Psoas muscle (tissue), 8 donors: Measurements from ENCODE around the gene COPS4. TPM values are rescaled to one million over a fixed set of nuclear protein-coding genes. Genes with fewer than 3 reads are reported as not detected.
"Not testable (repeated sequence)": the region's sequence is repeated elsewhere in the genome, so short reads cannot be mapped to it uniquely, and the experiment has no call there.

Experiments used
- ATAC-seq, 4 donors: fragments of 200-7000 bp; cut with Tn5 transposase; one replicate each; pipeline ENCODE4 v1.9.1; 2020; ENCODE audit warnings: moderate library complexity in 3 of 4, mild to moderate bottlenecking in 2 of 4
- DNase-seq, 2 donors: peaks; one replicate each; pipeline ENCODE4 v3.0.0-alpha.2; 2020
- H3K27ac ChIP-seq: fragments of 200-600 bp; one replicate; pipeline ENCODE4 v1.8.0; 2022
- H3K27me3 ChIP-seq, 3 donors: fragments of 200-600 bp in 1 of 3; one replicate each; pipeline versions ENCODE4 v1.6.1 to v1.8.0; 2013 to 2022; ENCODE audit warnings: low read length in 2 of 3, mild to moderate bottlenecking in 2 of 3, moderate library complexity in 1 of 3; ENCODE audit not compliant: insufficient read depth in 3 of 3
- H3K36me3 ChIP-seq, 2 donors: fragments of 200-600 bp in 1 of 2; one replicate each; pipeline versions ENCODE4 v1.6.1 to v1.8.0; 2013 to 2022; ENCODE audit warnings: low read depth in 1 of 2, mild to moderate bottlenecking in 1 of 2, moderate library complexity in 1 of 2; ENCODE audit not compliant: insufficient read depth in 1 of 2
- H3K4me1 ChIP-seq: fragments of 200-600 bp; one replicate; pipeline ENCODE4 v1.8.0; 2022
- H3K4me3 ChIP-seq: fragments of 200-600 bp; one replicate; pipeline ENCODE4 v1.8.0; 2022; ENCODE audit warnings: mild to moderate bottlenecking
- H3K9me3 ChIP-seq: fragments of 200-600 bp; one replicate; pipeline ENCODE4 v1.8.0; 2022
- WGBS, 3 donors: extraction: QIAGEN DNeasy Blood & Tissue Kit; methylation state at CpG; one replicate each; pipeline versions ENCODE4 v1.1.6 to v1.1.7; 2013; 5-methylcytosine and 5-hydroxymethylcytosine counted together
- intact Hi-C, 2 donors: fragments of 100-400 bp; cut with DNase I; formaldehyde crosslinking; loops; one replicate each; pipeline versions ENCODE4 v1.11.0 to v1.14.2; 2022
- polyA plus RNA-seq, 3 donors: library from polyadenylated mRNA; stranded (reverse); fragments of 200-250 nt; gene quantifications; one replicate each; pipeline ENCODE4 v1.2.3, GENCODE V29; 2013
- total RNA-seq, 4 donors: library from RNA; stranded (reverse); fragmentation: NEBNext Ultra II Directional in 2 of 4; extraction: Animal tissue kit (Norgen Biotek cat#: 25700) in 2 of 4; gene quantifications; one replicate each; pipeline versions ENCODE4 v1.2.1 to v1.2.4, GENCODE V29; 2021 to 2023
- TF ChIP-seq, protein P1 (sequence below): fragments of 200-600 bp; IDR thresholded peaks from one replicate; pipeline ENCODE4 v1.8.0; 2022; ENCODE audit warnings: antibody characterized with exemption
- donor health status: healthy with polysubstance abuse.
- donor health status: DM: no; HTN: no; CAD: no; lungs with moderate emphysema.
- donor health status: Bipolar disorder and iron deficiency.
- donor health status: healthy.
- donor health status: DM: yes; HTN: yes; CAD: no.
- donor health status: DM: no; HTN: no; CAD: no.
- donor health status: DM: no; HTN: no; CAD: no.
- donor health status: DM: yes; HTN: yes; CAD: no.

The COPS4 gene
- total and polyA plus RNA-seq, 7 donors, result 32.5 to 89.8 (median 60.2) TPM

DNA sequence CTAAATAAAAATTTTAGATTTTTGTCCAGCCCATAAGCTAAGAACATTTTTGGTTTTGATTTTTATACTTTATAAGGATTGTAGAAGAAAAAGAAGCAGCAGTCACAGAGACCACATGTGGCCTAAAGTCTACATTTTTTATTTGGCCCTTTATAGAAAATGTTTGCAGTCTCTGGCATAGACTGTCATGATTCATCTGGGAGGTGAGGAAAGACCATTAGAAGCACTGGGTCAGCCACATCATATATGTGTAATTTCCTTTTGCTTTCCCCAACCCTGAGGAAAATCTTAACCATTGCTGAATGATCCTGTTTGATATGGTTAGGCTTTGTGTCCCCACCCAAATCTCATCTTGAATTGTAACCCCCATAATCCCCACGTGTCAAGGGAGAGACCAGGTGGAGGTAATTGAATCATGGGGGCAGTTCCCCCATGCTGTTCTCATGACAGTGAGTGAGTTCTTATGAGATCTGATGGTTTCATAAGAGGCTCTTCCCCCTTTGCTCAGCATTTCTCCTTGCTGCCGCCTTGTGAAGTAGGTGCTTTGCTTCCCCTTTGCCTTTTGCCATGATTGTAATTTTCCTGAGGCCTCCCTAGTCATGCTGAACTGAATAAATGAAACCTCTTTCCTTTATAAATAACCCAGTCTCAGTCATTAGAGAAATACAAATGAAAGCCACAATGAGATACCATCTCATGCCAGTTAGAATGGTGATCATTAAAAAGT is 12.1 kb upstream of the COPS4 start:
- TF ChIP-seq, protein P1, sequence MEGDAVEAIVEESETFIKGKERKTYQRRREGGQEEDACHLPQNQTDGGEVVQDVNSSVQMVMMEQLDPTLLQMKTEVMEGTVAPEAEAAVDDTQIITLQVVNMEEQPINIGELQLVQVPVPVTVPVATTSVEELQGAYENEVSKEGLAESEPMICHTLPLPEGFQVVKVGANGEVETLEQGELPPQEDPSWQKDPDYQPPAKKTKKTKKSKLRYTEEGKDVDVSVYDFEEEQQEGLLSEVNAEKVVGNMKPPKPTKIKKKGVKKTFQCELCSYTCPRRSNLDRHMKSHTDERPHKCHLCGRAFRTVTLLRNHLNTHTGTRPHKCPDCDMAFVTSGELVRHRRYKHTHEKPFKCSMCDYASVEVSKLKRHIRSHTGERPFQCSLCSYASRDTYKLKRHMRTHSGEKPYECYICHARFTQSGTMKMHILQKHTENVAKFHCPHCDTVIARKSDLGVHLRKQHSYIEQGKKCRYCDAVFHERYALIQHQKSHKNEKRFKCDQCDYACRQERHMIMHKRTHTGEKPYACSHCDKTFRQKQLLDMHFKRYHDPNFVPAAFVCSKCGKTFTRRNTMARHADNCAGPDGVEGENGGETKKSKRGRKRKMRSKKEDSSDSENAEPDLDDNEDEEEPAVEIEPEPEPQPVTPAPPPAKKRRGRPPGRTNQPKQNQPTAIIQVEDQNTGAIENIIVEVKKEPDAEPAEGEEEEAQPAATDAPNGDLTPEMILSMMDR, result no peak
- Histone ChIP-seq H3K9me3 (no peaks in the 10 kb centered on the region), H3K4me3 (no peak overlapping the region), H3K27ac (no peak overlapping the region), H3K27me3 (no peaks in the 10 kb centered on the region), H3K36me3 (no peaks in the 10 kb centered on the region), H3K4me1 (no peaks in the 10 kb centered on the region)
- no peak for ATAC-seq
- WGBS, 3 donors, result 71 to 81% (median 73%) methylated on average over 2 of the region's 2 CpGs
- no peak for DNase-seq
- intact Hi-C loops, result no loop called here

DNA sequence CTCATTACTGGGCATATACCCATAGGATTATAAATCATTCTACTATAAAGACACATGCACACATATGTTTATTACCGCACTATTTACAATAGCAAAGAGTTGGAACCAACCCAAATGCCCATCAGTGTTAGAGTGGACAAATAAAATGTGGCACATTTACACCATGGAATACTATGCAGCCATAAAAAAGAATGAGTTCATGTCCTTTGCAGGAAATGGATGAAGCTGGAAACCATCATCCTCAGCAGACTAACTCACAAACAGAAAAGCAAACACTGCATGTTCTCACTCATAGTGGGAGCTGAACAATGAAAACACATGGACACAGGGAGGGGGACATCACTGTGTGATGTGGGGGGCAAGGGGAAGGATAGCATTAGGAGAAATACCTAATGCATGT is 11.4 kb upstream of the COPS4 start:
- H3K36me3 ChIP-seq, H3K27ac ChIP-seq, H3K4me1 ChIP-seq, H3K9me3 ChIP-seq, H3K4me3 ChIP-seq, H3K27me3 ChIP-seq, DNase-seq, intact Hi-C loops, ATAC-seq: not testable (repeated sequence)
- WGBS, 3 donors, result 94 to 100% (median 100%) methylated on average over 1 of the region's 1 CpG

DNA sequence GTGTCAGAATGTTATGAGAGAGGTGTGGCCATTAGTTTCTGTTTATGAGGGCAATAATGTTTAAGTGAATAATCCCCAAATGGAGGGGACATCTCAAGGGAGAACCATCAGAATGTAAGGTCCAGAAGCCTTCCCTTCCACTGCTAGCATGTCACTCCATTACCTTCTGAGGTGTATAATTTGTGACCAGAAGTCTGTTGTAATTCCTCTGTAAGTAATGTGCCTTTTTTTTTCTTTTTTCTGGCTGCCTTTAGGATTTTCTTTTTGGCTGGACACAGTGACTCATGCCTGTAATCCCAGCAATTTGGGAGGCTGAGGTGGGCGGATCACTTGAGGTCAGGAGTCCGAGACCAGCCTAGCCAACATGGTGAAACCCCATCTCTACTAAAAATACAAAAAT is 10.8 kb upstream of the COPS4 start:
- Histone ChIP-seq H3K27ac (no peak overlapping the region), H3K27me3 (no peaks in the 10 kb centered on the region), H3K9me3 (no peaks in the 10 kb centered on the region), H3K4me1 (no peaks in the 10 kb centered on the region), H3K4me3 (no peak overlapping the region), H3K36me3 (no peaks in the 10 kb centered on the region)
- TF ChIP-seq, protein P1, result no peak
- WGBS, 3 donors, result 70 to 77% (median 73%) methylated on average over 2 of the region's 2 CpGs
- intact Hi-C loops, result no loop called here
- DNase-seq (no peak), ATAC-seq (no peak)

DNA sequence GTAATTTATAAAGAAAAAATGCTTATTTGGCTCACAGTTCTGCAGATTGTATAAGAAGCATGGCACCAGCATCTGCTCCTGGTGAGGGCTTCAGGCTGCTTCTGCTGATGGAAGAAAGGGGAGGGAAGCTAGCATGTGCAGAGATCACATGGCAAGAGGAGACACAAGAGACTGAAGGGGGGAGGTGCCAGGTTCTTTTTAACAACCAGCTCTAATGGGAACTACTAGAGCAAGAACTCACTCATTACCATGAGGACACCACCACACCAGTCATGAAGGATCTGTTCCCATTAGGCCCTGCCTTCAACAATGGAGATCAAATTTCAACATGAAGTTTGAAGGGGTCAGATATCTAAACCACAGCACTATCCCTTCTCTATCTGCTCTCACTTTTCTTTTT is 9.4 kb upstream of the COPS4 start:
- TF ChIP-seq, protein P1, result no peak
- no peak for ATAC-seq
- H3K9me3 ChIP-seq, result no peaks in the 10 kb centered on the region
- intact Hi-C loops, result no loop called here
- H3K4me3 ChIP-seq, result no peak overlapping the region
- H3K36me3 ChIP-seq, result no peaks in the 10 kb centered on the region
- H3K27ac ChIP-seq, result no peak overlapping the region
- no peaks in the 10 kb centered on the region for H3K27me3 ChIP-seq
- H3K4me1 ChIP-seq, result no peaks in the 10 kb centered on the region
- no peak for DNase-seq

DNA sequence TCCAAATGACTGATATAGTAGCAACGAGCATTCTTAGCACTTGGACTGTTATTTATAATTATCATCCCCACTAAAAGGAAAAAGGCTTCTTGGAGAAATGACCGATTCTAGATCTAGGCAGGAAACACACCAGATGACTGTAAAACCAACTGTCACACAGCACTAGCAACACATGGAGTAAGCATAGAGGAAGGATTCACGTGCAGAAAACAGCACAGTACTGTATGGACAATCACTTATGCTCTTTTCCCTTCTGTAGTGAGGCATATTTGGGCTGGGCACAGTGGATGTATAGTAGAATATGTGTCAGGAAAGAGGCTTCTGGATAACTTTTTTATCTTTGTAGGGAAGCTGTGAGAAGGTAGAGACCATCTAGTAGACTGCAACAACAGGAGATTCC is 6.0 kb upstream of the COPS4 start:
- Histone ChIP-seq H3K36me3 (no peaks in the 10 kb centered on the region), H3K27me3 (no peaks in the 10 kb centered on the region), H3K27ac (no peak overlapping the region), H3K4me1 (no peaks in the 10 kb centered on the region), H3K4me3 (no peak overlapping the region), H3K9me3 (no peaks in the 10 kb centered on the region)
- WGBS, 3 donors, result 43 to 51% (median 49%) methylated on average over 3 of the region's 3 CpGs
- ATAC-seq (no peak), DNase-seq (no peak)
- TF ChIP-seq, protein P1, result no peak
- intact Hi-C loops, result no loop called here
